Sciatic nerve (tissue), 2 donors: ENCODE results near the gene SGK1. TPM values are rescaled to one million over a fixed set of nuclear protein-coding genes. Genes with fewer than 3 reads are reported as not detected.
"Not testable (repeated sequence)": the region's sequence is repeated elsewhere in the genome, so short reads cannot be mapped to it uniquely, and the experiment has no call there.

Experiments
- ATAC-seq: fragments of 200-7000 bp; cut with Tn5 transposase; one replicate; pipeline ENCODE4 v1.9.1; 2020; ENCODE audit warnings: mild to moderate bottlenecking, moderate library complexity
- DNase-seq: peaks from one replicate; pipeline ENCODE4 v3.0.0-alpha.2; 2020; ENCODE audit warnings: low spot score
- intact Hi-C: fragments of 100-400 bp; cut with DNase I; formaldehyde crosslinking; loops from one replicate; pipeline ENCODE4 v1.14.2; 2022
- total RNA-seq: library from RNA; stranded (reverse); fragmentation: NEBNext Ultra II Directional; extraction: Animal tissue kit (Norgen Biotek cat#: 25700); gene quantifications from one replicate; pipeline ENCODE4 v1.2.1, GENCODE V29; 2021
- donor health status: DM: no; HTN: no; CAD: no.
- donor health status: DM: no; HTN: no; CAD: no.

Gene SGK1
- total RNA-seq, 1 donor from 2014 or later: 215 TPM

GRCh38 chr6:134309983-134310605 lies 7.8 kb downstream of the SGK1 start:
- intact Hi-C loops: no loop called here
- ATAC-seq (no peak), DNase-seq (no peak)

- DNase-seq (no peak), ATAC-seq (no peak)
- intact Hi-C loops: no loop called here
These were observed 8.7 kb downstream of the SGK1 start for GRCh38 chr6:134309227-134309626.

- DNase-seq (no peak), ATAC-seq (peak; percentile 60)
- intact Hi-C loops: no loop called here
These were observed 9.1 kb downstream of the SGK1 start for GRCh38 chr6:134308800-134309199.

GRCh38 chr6:134307870-134308269 lies 10.0 kb downstream of the SGK1 start:
- DNase-seq (no peak), ATAC-seq (no peak)
- intact Hi-C loops: no loop called here

GRCh38 chr6:134307075-134307474 lies 10.8 kb downstream of the SGK1 start:
- no peak for DNase-seq
- intact Hi-C loops: no loop called here
- no peak for ATAC-seq

GRCh38 chr6:134304381-134304780 lies 13.5 kb downstream of the SGK1 start:
- ATAC-seq, DNase-seq, intact Hi-C loops: not testable (repeated sequence)

- intact Hi-C loops: no loop called here
- ATAC-seq (no peak), DNase-seq (no peak)
These were observed 14.0 kb downstream of the SGK1 start for GRCh38 chr6:134303891-134304290.

- ATAC-seq (no peak), DNase-seq (no peak)
- intact Hi-C loops: no loop called here
These were observed 18.7 kb downstream of the SGK1 start for GRCh38 chr6:134299236-134299635.

- intact Hi-C loops: no loop called here
- DNase-seq (no peak), ATAC-seq (no peak)
These were observed 21.1 kb downstream of the SGK1 start for GRCh38 chr6:134296762-134297161.

- DNase-seq (no peak), ATAC-seq (peak; percentile 95)
- intact Hi-C loops: no loop called here
These were observed 21.9 kb downstream of the SGK1 start for GRCh38 chr6:134295953-134296553.

- DNase-seq: no peak
- no peak for ATAC-seq
- intact Hi-C loops: no loop called here
These were observed 24.2 kb downstream of the SGK1 start for GRCh38 chr6:134293659-134294161.

- intact Hi-C loops: no loop called here
- ATAC-seq (no peak), DNase-seq (no peak)
These were observed 26.8 kb downstream of the SGK1 start for GRCh38 chr6:134291156-134291555.

GRCh38 chr6:134289204-134289575 lies 28.7 kb downstream of the SGK1 start:
- intact Hi-C loops: no loop called here
- DNase-seq: no peak

GRCh38 chr6:134288538-134289203 lies 29.2 kb downstream of the SGK1 start:
- DNase-seq (no peak), ATAC-seq (peak; percentile 87)
- intact Hi-C loops: no loop called here

More at GRCh38 chr6:134289204-134289575, 28.7 kb downstream of the SGK1 start:
- no peak for ATAC-seq

- DNase-seq: no peak
- ATAC-seq: peak; percentile 18
- intact Hi-C loops: no loop called here
These were observed 29.9 kb downstream of the SGK1 start for GRCh38 chr6:134287859-134288537.

GRCh38 chr6:134282816-134283215 lies 35.1 kb downstream of the SGK1 start:
- no peak for DNase-seq

GRCh38 chr6:134281388-134281787 lies 36.5 kb downstream of the SGK1 start:
- ATAC-seq (no peak), DNase-seq (no peak)
- intact Hi-C loops: no loop called here

More at GRCh38 chr6:134282816-134283215, 35.1 kb downstream of the SGK1 start:
- no peak for ATAC-seq
- intact Hi-C loops: no loop called here

GRCh38 chr6:134278000-134278399 lies 39.9 kb downstream of the SGK1 start:
- no peak for DNase-seq
- intact Hi-C loops: no loop called here
- ATAC-seq: no peak

- ATAC-seq, intact Hi-C loops: not testable (repeated sequence)
These were observed 41.0 kb downstream of the SGK1 start for GRCh38 chr6:134276891-134277377.

More at GRCh38 chr6:134276891-134277377, 41.0 kb downstream of the SGK1 start:
- not testable (repeated sequence) for DNase-seq
